BE2C (cell line): ENCODE data around the gene TAS2R41. TPM values are rescaled to one million over a fixed set of nuclear protein-coding genes. Genes with fewer than 3 reads are reported as not detected.

Experiments
- DNase-seq: peaks from one replicate; pipeline ENCODE4 v3.0.0-alpha.2; 2020
- H3K27me3 ChIP-seq: fragments of 250-450 bp; sonication (Bioruptor Pico); 2 replicates; pipeline ENCODE4 v1.5.1; 2020; ENCODE audit warnings: mild to moderate bottlenecking
- H3K36me3 ChIP-seq: fragments of 250-450 bp; sonication (Bioruptor Pico); 2 replicates; pipeline ENCODE4 v1.5.1; 2020; ENCODE audit warnings: mild to moderate bottlenecking
- H3K4me1 ChIP-seq: fragments of 250-450 bp; sonication (Bioruptor Pico); 2 replicates; pipeline ENCODE4 v1.5.1; 2020
- H3K4me3 ChIP-seq: 2 replicates; pipeline ENCODE4 v1.5.1; 2011; ENCODE audit warnings: low read depth, low read length
- H3K9me3 ChIP-seq: fragments of 250-450 bp; sonication (Bioruptor Pico); 2 replicates; pipeline ENCODE4 v1.5.1; 2020
- CTCF ChIP-seq: IDR thresholded peaks from 2 replicates; pipeline ENCODE4 v1.5.1; 2012; ENCODE audit warnings: mild to moderate bottlenecking, low read depth, low read length
- polyA plus RNA-seq: library from polyadenylated mRNA; unstranded; fragments of >200 nt; gene quantifications from one replicate; pipeline ENCODE4 v1.2.1, GENCODE V29; 2012; ENCODE audit warnings: low read depth, missing spikeins; ENCODE audit not compliant: insufficient read length, insufficient read depth

The TAS2R41 gene
- polyA plus RNA-seq: not detected

- H3K9me3 ChIP-seq: no peaks in the 10 kb centered on the region
- no peaks in the 10 kb centered on the region for H3K4me1 ChIP-seq
- H3K4me3 ChIP-seq: no peak within 1 kb of the TSS
- TF ChIP-seq CTCF: no peak
- H3K36me3 ChIP-seq: no peaks in the 10 kb centered on the region
- no peaks in the 10 kb centered on the region; the same call in 1 of the 2 replicates for H3K27me3 ChIP-seq
- DNase-seq: no peak
Measured at GRCh38 chr7:143477501-143478150, at the start of gene TAS2R41. TSS of gene TAS2R41 (plus strand) at chr7:143477873. CDS start at chr7:143477873, 0 bp downstream.

GRCh38 chr7:143429770-143430698, 47.6 kb upstream of the TAS2R41 start:
- no peak for DNase-seq
- no peaks in the 10 kb centered on the region for H3K4me1 ChIP-seq
- peaks cover 2% of the 10 kb centered on the region; the same call in 1 of the 2 replicates for H3K27me3 ChIP-seq
- no peaks in the 10 kb centered on the region for H3K36me3 ChIP-seq
- no peaks in the 10 kb centered on the region for H3K9me3 ChIP-seq
- H3K4me3 ChIP-seq: no peak overlapping the region
- no peak for TF ChIP-seq CTCF

- no peaks in the 10 kb centered on the region for H3K36me3 ChIP-seq
- H3K27me3 ChIP-seq: peaks cover 2% of the 10 kb centered on the region; the same call in 1 of the 2 replicates
- DNase-seq: no peak
- no peak overlapping the region for H3K4me3 ChIP-seq
- no peaks in the 10 kb centered on the region for H3K4me1 ChIP-seq
- no peaks in the 10 kb centered on the region for H3K9me3 ChIP-seq
- TF ChIP-seq CTCF: no peak
Measured at GRCh38 chr7:143431109-143431508, 46.6 kb upstream of the TAS2R41 start.

GRCh38 chr7:143433759-143434158, 43.9 kb upstream of the TAS2R41 start:
- no peak for DNase-seq
- TF ChIP-seq CTCF: no peak
- H3K4me3 ChIP-seq: no peak overlapping the region
- H3K36me3 ChIP-seq: no peaks in the 10 kb centered on the region
- no peaks in the 10 kb centered on the region for H3K9me3 ChIP-seq
- H3K27me3 ChIP-seq: peaks cover 2% of the 10 kb centered on the region; the same call in 1 of the 2 replicates
- no peaks in the 10 kb centered on the region for H3K4me1 ChIP-seq

GRCh38 chr7:143434660-143435059, 43.0 kb upstream of the TAS2R41 start:
- TF ChIP-seq CTCF: no peak
- H3K4me3 ChIP-seq: no peak overlapping the region
- H3K4me1 ChIP-seq: no peaks in the 10 kb centered on the region
- DNase-seq: peak; percentile 18
- H3K27me3 ChIP-seq: peaks cover 2% of the 10 kb centered on the region; the same call in 1 of the 2 replicates
- no peaks in the 10 kb centered on the region for H3K9me3 ChIP-seq
- H3K36me3 ChIP-seq: no peaks in the 10 kb centered on the region
